ENCODE measurements around the gene C1QTNF12.
A peak's percentile ranks its signal among the peaks of the same experiment; 100 is the strongest.

The C1QTNF12 gene

GRCh38 chr1:1240822-1241587, 5.5 kb downstream of the C1QTNF12 start:
- no peak for DNase-seq (ENCODE audit: low read depth)

DNA sequence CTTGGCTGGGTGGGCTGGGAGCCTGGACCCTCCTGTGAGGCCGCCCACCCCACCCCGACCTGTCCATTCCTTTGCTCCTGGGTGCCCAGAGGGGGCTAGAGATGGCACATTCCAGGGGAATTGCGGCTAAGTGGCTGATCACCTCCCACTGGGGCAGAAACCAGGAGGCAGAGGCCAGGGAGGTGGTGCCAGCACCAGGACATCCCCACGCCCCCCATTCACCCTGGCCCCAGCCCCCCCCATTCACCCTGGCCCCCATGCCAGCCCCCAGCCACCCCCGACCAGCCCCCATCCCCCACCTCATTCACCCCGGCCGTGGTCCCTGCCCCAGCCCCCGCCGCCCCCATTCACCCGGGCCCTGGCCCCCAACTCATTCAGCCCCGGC, 6.2 kb downstream of the C1QTNF12 start:
- DNase-seq (ENCODE audit: low read depth), result no peak

DNA sequence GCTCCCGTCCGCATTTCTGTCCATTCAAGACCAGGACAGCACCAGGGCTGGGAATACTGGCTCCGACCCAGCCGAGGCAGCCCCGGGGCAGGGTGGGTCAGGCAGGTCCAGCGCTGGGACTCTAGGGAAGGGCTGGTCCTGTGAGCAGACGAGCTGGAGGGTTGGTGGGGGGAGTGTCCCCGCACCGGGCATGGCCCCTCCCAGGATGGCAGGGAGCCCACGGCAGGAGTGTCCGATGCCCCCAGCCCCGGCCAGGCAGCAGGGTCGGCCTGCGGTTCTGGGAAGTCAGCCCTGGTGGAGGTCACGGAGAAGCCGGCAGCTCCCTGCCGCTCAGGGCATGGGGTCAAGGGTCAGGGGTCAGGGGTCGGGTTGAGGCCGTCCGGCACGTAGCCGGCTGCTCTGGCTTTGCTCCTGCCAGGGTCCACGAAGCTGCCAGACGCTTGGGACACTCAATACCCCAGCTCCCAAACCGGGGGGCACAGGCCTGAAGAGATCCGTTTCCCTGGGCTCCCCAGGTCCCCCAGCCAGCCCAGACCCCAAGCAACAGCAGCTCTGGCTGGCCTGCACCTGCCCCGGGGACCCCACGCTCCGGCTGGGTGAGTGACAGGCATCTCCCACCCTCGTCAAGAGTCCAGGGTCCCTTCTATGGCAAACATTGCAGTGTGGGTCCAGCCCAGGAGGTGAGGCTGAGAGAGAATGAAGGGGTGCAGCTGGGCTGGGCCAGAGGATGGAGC, 6.7 kb downstream of the C1QTNF12 start:
- no peak for DNase-seq (ENCODE audit: low read depth)

DNA sequence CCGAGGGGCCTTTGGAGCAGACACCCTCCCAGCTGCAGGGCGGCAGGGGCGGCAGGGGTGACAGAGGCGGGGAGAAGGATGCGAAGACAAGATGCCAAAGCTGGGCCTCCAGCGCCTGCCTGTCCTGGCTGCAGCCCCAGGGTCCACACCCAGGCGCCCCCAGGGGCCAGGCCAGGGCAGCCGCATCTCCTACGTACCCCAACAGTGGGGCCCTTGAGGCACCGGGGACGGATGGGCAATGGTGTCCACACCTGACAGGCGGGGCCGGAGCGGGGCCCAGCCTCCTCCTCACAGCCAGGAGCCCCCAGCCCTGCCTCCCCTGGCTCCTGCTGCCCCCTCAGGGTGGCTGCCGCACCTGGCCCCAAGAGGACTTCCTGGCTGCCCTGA, 7.3 kb downstream of the C1QTNF12 start:
- no peak for DNase-seq (ENCODE audit: low read depth)

GRCh38 chr1:1238702-1239178, 7.8 kb downstream of the C1QTNF12 start:
- DNase-seq (ENCODE audit: low read depth), result no peak

DNA sequence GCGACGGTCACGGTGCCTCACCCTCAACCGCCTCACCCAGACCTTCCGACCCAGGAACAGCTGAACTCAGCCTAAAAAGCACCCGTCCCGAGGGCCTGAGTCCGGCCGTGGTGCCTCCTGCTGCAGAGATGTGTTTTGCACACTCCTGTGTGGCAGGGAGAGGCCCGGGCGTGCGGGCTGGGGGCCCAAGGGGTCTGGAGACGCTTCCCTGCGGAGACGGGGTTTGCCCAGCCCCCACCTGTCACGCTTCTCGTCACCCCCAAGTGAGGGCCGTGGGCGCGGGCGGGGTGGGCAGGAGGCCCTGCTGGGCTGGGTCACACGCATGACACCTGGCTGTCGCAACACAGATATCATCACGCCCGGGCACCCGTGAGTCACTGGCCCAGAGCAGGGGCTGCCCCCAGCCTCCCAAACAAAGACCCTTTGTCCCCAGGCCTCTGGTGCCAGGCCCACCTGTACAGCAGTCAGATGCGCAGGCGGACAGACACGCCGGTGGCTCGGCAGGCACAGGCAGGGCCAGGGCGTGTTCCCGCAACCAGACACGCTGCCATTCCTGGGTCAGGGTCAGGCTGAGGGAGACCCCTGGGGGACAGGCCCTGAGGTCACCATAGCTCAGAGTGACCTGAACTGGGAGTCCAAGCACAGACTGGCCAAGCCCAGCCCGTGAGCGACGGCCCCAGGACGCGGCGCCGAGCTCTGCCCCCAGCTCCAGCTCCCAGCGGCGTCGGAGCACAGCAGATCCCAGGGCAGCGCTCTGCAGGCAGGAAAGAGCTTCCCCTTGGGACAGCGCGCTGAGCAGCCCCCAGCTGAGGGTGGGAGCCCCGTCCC, 8.4 kb downstream of the C1QTNF12 start:
- DNase-seq (ENCODE audit: low read depth), result no peak

DNA sequence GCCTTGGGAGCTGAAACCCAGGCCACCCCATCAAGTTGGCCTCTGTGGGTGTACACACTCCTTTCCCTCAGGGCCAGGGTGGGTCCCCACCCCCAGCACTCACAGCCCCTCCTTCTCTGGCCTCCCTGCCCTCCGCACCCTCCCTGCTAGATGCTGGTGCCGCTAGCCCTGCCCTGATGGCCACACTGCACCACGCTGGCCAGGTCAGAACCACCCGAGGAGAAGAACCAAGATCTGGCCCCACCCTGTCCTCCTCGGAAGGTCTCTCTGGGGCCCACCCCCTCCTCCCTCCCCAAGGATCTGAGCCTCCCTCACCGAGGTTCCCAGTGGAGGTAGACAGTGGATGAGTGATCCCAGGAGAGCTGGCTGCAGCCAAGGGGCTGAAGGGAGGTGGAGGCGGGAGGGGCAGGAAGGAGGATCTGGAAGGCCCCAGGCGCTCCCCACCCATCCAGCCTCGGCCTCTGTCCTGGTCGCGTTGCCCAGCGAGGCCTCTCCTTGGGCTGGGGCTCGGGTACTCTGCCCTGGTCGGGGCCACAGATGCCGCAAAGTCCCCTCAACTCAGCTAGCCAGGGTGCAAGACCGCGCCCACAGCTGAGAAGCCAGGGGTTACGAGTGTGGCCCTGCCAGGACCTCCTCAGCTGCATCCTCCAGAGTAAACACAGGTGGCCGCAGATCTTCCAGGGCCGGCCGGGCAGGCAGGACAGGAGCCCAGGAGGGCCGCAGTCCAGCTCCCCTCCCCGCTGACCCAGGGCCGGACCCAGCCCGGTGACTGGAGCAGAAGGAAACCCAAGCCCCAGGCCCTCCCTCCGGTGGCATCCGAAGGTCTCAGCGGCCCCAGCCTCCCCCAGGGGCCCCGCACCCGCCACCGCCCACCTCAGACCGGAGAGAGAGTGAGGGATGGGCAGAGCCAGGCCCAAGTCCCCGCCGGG, 9.3 kb downstream of the C1QTNF12 start:
- no peak for DNase-seq (ENCODE audit: low read depth)

GRCh38 chr1:1236176-1236763, 10.3 kb downstream of the C1QTNF12 start:
- DNase-seq (ENCODE audit: low read depth), result no peak

DNA sequence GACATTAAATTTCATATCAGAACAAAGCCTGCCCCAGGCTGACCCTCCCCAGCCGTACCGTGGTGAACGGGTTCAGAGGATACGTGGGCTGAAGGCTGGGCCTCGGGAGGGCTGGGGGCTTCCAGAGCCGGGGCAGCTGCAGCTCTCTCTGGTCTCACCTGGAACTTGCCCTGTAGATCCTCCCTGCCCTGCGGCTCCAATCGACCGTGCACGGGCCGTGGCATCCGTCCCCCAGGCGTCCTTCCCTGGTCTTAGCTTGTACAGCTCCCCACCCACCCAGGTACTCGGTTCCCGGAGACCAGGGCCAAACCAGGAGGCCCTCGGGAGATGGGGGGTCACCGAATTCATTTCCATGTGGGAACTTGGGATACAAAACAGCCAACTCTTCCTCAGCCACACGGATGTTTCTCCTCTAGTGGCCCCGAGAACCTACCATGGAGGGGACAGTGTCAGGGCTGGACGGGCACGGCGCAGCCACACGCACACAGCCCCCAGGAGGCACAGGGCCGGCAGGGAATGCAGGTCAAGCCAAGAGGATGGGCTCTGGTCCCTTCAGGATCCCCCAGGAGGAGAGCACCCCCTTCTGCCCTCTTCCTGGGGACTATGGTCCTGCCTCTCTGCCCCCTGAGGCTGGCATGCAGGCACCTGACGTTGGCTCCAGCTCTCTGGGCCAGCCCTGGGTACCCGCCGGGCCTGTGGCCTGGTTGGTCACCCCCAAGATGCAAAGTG, 11.3 kb downstream of the C1QTNF12 start:
- DNase-seq (ENCODE audit: low read depth), result no peak

- DNase-seq (ENCODE audit: low read depth), result no peak
These were observed 12.2 kb downstream of the C1QTNF12 start for GRCh38 chr1:1234180-1234808.

DNA sequence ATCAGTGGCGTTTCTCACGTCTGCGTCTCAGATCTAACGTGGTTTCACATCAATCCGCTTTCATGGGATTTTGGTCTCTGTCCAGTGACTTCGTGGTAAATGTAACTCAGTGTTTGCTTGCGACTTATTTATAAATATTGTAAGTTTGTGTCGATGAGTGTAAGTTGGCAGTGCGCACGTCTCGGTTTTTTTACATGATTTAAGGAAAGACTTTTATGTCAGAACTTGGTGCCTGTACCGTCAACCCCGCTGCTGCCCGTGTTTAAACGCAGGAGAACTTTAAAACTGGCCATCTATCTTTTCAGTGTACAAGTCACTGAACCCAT, 13.0 kb downstream of the C1QTNF12 start:
- DNase-seq (ENCODE audit: low read depth), result no peak

DNA sequence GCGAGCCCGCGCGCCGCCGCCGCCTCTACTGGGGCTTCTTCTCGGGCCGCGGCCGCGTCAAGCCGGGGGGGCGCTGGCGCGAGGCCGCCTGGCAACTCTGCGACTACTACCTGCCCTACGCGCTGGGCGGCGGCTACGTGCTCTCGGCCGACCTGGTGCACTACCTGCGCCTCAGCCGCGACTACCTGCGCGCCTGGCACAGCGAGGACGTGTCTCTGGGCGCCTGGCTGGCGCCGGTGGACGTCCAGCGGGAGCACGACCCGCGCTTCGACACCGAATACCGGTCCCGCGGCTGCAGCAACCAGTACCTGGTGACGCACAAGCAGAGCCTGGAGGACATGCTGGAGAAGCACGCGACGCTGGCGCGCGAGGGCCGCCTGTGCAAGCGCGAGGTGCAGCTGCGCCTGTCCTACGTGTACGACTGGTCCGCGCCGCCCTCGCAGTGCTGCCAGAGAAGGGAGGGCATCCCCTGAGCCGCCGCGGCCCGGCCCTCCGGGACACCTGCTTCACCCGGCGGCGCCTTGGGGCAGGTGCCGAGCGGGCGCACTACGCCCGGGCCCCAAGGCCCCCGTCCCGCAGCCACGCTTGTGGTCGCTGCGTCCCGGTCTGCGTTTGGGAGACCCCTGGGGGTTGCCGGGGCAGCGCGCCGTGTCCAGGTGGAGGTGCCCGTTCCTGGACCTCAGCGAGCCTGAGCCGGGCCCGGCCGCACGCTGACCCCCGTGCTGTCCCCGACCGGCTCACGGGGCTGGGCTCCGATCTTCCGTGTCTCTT, 13.5 kb downstream of the C1QTNF12 start:
- no peak for DNase-seq (ENCODE audit: low read depth)

- no peak for DNase-seq (ENCODE audit: low read depth)
These were observed 14.2 kb downstream of the C1QTNF12 start, which contains the start of gene B3GALT6 for GRCh38 chr1:1232208-1232795. TSS of gene B3GALT6 (plus strand) at chr1:1232237. CDS start at chr1:1232279, 42 bp downstream.

GRCh38 chr1:1231400-1232207, 14.9 kb downstream of the C1QTNF12 start, which contains the start of gene SDF4:
TSS of gene SDF4 (minus strand) at chr1:1232001. CDS start at chr1:1228772, 3,229 bp downstream.
- peak; percentile 94 for DNase-seq (ENCODE audit: low read depth)

DNA sequence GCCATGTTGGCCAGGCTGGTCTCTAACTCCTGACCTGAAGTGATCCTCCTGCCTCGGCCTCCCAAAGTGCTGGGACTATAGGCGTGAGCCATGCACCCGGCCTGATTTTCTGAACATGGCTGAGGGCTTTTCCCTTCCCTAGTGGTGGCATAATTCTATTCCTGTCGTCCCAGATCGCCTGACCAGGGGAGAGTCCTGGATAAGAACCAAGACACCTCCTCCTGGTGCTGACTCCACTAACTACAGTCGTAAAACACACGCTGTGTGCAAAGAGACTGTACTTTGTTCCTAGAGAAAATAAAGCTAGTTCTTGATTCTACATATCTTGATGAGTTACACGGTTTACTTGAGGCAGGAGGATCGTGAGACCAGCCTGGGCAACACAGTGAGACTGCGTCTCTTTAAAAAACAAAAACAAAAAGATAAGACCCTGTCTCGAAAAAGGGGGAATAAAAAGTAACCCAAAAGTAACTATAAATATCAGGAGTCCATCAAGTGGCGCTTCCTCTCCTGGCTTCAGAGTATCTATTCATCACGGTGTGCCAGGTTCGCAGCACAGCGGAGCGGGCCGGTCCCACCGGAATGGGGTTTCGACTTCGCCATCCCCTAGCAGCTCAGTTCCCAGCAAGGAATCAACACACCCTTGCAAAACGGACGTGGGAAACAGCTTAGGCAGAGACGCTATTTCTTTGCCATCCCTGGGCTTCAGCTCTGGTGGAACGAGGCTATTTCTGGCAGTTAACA, 15.7 kb downstream of the C1QTNF12 start:
- DNase-seq (ENCODE audit: low read depth), result no peak

DNA sequence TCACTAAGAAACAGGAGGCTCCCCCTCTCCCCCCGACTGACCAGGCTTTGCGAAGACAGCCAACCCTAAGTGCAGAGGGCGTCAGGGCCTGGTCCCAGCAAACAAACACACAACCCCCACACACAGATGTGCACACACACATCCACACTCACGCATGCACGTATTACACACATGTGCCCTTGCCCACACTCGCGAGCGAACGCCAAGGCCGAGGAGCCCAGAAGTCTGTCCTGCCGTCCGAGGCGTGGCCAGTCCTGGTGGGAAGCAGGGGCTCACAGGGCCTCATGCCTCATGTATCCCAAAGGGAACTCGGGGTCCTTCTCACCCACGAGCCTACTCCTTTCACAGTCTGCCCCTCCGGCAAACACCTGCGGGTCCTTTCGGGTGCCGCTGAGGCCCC, 16.8 kb downstream of the C1QTNF12 start:
- no peak for DNase-seq (ENCODE audit: low read depth)
